WTC11 (cell line): Measurements from ENCODE around the gene ELMOD1.

Source experiments
- ATF2 ChIP-seq: sonication (generic); formaldehyde crosslinking; IDR thresholded peaks from 2 replicates; pipeline ENCODE4 v1.8.1; 2022; ENCODE audit warnings: low read depth, missing genetic modification reagents, borderline replicate concordance
- CTCF ChIP-seq: fragments of 200-600 bp; IDR thresholded peaks from 2 replicates; pipeline ENCODE4 v1.8.0; 2022; ENCODE audit warnings: antibody characterized with exemption
- MLX ChIP-seq: sonication (generic); formaldehyde crosslinking; IDR thresholded peaks from 2 replicates; pipeline ENCODE4 v1.8.1; 2023; ENCODE audit warnings: mild to moderate bottlenecking, missing genetic modification reagents, moderate library complexity
- USF2 ChIP-seq: sonication (generic); formaldehyde crosslinking; IDR thresholded peaks from 2 replicates; pipeline ENCODE4 v1.8.1; 2023; ENCODE audit warnings: mild to moderate bottlenecking, missing genetic modification reagents, moderate library complexity

GRCh38 chr11:107562647-107563208 is 28.2 kb upstream of the ELMOD1 start:
- TF ChIP-seq USF2 (CRISPR knock-in tag), result no peak
- TF ChIP-seq ATF2, result no peak
- no peak for TF ChIP-seq CTCF
- TF ChIP-seq MLX (CRISPR knock-in tag), result no peak
